Astrocyte of the cerebellum (primary cell): ENCODE results near the gene PTPRT.

Experiments
- DNase-seq: peaks from one replicate; pipeline ENCODE4 v3.0.0-alpha.2; 2011; ENCODE audit warnings: low read depth
- H3K4me3 ChIP-seq: 2 replicates; pipeline ENCODE4 v1.5.1; 2011; ENCODE audit warnings: mild to moderate bottlenecking, low read depth, low read length, moderate library complexity
- CTCF ChIP-seq: IDR thresholded peaks from 2 replicates; pipeline ENCODE4 v1.5.1; 2012; ENCODE audit warnings: low read length, low read depth, moderate library complexity, mild to moderate bottlenecking; ENCODE audit errors: missing control alignments
- in situ Hi-C: cut with HindIII; loops from 2 replicates; pipeline ENCODE4 v1.10.0; 2017; ENCODE audit warnings: low sequenced_read_pairs

PTPRT gene

GRCh38 chr20:43161716-43162115 lies 28.0 kb downstream of the PTPRT start:
- no peak for TF ChIP-seq CTCF
- no peak for DNase-seq
- in situ Hi-C loops = no loop called here
- H3K4me3 ChIP-seq = no peak overlapping the region

GRCh38 chr20:43160941-43161340 lies 28.8 kb downstream of the PTPRT start:
- no peak overlapping the region for H3K4me3 ChIP-seq
- no peak for DNase-seq
- TF ChIP-seq CTCF = no peak
- in situ Hi-C loops = no loop called here

- DNase-seq = no peak
- in situ Hi-C loops = no loop called here
- no peak overlapping the region for H3K4me3 ChIP-seq
- no peak for TF ChIP-seq CTCF
Measured at GRCh38 chr20:43159994-43160393, 29.7 kb downstream of the PTPRT start.

GRCh38 chr20:43155366-43156100 lies 34.2 kb downstream of the PTPRT start:
- TF ChIP-seq CTCF = no peak
- in situ Hi-C loops = no loop called here
- no peak for DNase-seq
- H3K4me3 ChIP-seq = no peak overlapping the region

GRCh38 chr20:43151901-43152300 lies 37.8 kb downstream of the PTPRT start:
- in situ Hi-C loops = no loop called here
- no peak for TF ChIP-seq CTCF

GRCh38 chr20:43151256-43151655 lies 38.5 kb downstream of the PTPRT start:
- in situ Hi-C loops = no loop called here
- no peak overlapping the region for H3K4me3 ChIP-seq
- TF ChIP-seq CTCF = no peak
- DNase-seq = no peak

More at GRCh38 chr20:43151901-43152300, 37.8 kb downstream of the PTPRT start:
- H3K4me3 ChIP-seq = no peak overlapping the region
- no peak for DNase-seq
